Type B pancreatic cell (in vitro differentiated cells): ENCODE results near the gene SMARCAD1. TPM values are rescaled to one million over a fixed set of nuclear protein-coding genes. Genes with fewer than 3 reads are reported as not detected.

Experiments
- DNase-seq: peaks from one replicate; pipeline ENCODE4 v3.0.0; 2021; ENCODE audit warnings: mixed read lengths; ENCODE audit not compliant: unreplicated experiment; ENCODE audit errors: extremely low spot score
- H3K27ac Mint-ChIP-seq: 2 replicates; pipeline ENCODE4 v1.8.0; 2021; ENCODE audit warnings: mild to moderate bottlenecking, mixed read lengths
- H3K27me3 Mint-ChIP-seq: 2 replicates; pipeline ENCODE4 v1.8.0; 2021; ENCODE audit warnings: mixed read lengths
- H3K36me3 Mint-ChIP-seq: 2 replicates; pipeline ENCODE4 v1.8.0; 2021; ENCODE audit warnings: mixed read lengths
- H3K4me1 Mint-ChIP-seq: one replicate; pipeline ENCODE4 v1.8.0; 2021; ENCODE audit warnings: mixed read lengths; ENCODE audit not compliant: unreplicated experiment
- H3K4me3 Mint-ChIP-seq: 2 replicates; pipeline ENCODE4 v1.8.0; 2021; ENCODE audit warnings: mild to moderate bottlenecking, mixed read lengths
- H3K9me3 Mint-ChIP-seq: 2 replicates; pipeline ENCODE4 v1.8.0; 2021; ENCODE audit warnings: mixed read lengths
- total RNA-seq: library from RNA; stranded (reverse); gene quantifications from 2 replicates; pipeline ENCODE4 v1.2.1, GENCODE V29; 2021; ENCODE audit warnings: low replicate concordance
- TF ChIP-seq, protein P1 (sequence below): fragments of 200-600 bp; sonication (generic); conservative IDR thresholded peaks from 2 replicates; pipeline ENCODE4 v1.5.0; 2021; ENCODE audit warnings: antibody characterized with exemption, mild to moderate bottlenecking

Gene SMARCAD1
- total RNA-seq, 1 donor from 2014 or later, result 52.3 TPM

DNA sequence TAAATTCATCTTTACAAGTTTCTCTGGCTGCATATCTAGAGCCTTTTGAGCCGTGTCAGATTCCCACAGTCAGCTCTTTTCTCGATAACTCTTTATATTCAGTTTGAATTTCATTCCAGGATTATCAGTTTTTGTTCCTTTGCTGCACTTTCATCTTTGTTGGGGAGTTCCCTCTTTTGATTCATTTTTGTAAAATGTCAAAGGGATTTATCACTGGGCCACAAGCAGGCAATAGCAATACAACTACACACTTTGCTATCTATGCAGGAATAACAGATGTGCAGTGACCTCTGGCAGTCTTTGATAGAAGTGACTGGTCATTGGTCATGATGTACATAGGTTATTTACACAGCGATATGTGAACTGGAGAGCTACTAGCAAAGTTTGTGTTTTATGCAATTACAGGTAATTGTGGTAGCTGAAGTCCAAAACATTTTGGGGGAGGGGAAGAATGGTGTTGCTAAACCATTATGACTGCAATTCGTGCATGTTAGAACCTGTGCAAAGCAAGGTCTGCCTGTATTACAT lies 91.1 kb downstream of the SMARCAD1 start:
- Mint-ChIP-seq H3K36me3 (no peaks in the 10 kb centered on the region), H3K27me3 (no peaks in the 10 kb centered on the region), H3K9me3 (no peaks in the 10 kb centered on the region), H3K27ac (no peak overlapping the region), H3K4me1 (peaks cover 6% of the 10 kb centered on the region), H3K4me3 (no peak overlapping the region)
- no peak for DNase-seq
- TF ChIP-seq, protein P1, sequence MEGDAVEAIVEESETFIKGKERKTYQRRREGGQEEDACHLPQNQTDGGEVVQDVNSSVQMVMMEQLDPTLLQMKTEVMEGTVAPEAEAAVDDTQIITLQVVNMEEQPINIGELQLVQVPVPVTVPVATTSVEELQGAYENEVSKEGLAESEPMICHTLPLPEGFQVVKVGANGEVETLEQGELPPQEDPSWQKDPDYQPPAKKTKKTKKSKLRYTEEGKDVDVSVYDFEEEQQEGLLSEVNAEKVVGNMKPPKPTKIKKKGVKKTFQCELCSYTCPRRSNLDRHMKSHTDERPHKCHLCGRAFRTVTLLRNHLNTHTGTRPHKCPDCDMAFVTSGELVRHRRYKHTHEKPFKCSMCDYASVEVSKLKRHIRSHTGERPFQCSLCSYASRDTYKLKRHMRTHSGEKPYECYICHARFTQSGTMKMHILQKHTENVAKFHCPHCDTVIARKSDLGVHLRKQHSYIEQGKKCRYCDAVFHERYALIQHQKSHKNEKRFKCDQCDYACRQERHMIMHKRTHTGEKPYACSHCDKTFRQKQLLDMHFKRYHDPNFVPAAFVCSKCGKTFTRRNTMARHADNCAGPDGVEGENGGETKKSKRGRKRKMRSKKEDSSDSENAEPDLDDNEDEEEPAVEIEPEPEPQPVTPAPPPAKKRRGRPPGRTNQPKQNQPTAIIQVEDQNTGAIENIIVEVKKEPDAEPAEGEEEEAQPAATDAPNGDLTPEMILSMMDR, result no peak

DNA sequence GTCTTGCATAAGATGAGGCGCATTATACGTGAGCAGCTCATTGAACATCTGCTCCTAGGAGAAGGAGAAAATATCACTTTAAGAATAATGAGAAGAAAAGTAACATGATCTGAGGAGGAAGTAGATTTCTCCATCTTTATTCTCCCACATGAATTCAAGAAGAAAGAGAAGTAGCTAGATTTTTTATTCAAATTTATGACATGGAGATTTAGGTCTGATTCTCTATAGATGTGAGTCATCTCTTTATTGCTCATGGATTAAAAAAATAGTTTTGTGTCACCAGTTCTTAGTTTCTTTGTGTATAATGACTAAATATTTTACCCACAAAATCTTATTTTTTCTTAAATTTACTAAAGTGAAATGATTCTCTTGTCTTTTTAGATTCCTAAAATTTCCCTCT lies 94.5 kb downstream of the SMARCAD1 start:
- DNase-seq, result no peak
- H3K27ac Mint-ChIP-seq, result no peak overlapping the region
- H3K4me3 Mint-ChIP-seq, result no peak overlapping the region
- no peaks in the 10 kb centered on the region for H3K4me1 Mint-ChIP-seq
- H3K36me3 Mint-ChIP-seq, result no peaks in the 10 kb centered on the region
- no peaks in the 10 kb centered on the region for H3K27me3 Mint-ChIP-seq
- TF ChIP-seq, protein P1, result no peak
- H3K9me3 Mint-ChIP-seq, result no peaks in the 10 kb centered on the region

DNA sequence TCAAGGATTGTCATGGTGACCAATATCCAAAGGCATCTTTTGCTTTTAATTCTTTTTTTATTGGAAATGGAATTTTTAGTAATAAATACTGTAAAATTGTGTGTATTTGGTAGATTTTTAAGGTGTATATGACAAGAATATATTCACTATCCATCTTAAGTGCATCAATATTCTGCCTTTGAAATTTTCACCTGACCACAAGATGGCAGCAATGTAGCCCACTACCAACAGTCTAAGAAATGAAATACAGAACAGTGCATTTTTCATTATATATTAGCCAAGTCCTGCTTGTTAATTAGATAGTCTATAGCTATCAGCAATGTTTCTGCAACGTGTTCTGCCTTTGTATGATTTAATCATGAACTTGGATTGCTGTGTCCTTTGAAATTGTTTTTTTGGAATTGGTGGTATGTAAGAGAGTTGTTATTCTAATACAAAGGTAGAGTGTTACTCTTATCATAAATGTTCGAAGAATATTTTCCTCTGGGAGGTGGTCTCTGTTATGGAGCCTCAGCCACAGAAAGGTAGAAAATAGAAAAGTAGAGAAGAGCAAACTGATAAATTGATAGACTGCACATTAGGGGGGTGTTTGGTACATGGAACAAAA lies 96.8 kb downstream of the SMARCAD1 start:
- H3K27ac Mint-ChIP-seq, result no peak overlapping the region
- no peaks in the 10 kb centered on the region for H3K27me3 Mint-ChIP-seq
- no peaks in the 10 kb centered on the region for H3K36me3 Mint-ChIP-seq
- DNase-seq, result no peak
- H3K9me3 Mint-ChIP-seq, result no peaks in the 10 kb centered on the region
- H3K4me3 Mint-ChIP-seq, result no peak overlapping the region
- H3K4me1 Mint-ChIP-seq, result no peaks in the 10 kb centered on the region
- TF ChIP-seq, protein P1, result peak; percentile 83

DNA sequence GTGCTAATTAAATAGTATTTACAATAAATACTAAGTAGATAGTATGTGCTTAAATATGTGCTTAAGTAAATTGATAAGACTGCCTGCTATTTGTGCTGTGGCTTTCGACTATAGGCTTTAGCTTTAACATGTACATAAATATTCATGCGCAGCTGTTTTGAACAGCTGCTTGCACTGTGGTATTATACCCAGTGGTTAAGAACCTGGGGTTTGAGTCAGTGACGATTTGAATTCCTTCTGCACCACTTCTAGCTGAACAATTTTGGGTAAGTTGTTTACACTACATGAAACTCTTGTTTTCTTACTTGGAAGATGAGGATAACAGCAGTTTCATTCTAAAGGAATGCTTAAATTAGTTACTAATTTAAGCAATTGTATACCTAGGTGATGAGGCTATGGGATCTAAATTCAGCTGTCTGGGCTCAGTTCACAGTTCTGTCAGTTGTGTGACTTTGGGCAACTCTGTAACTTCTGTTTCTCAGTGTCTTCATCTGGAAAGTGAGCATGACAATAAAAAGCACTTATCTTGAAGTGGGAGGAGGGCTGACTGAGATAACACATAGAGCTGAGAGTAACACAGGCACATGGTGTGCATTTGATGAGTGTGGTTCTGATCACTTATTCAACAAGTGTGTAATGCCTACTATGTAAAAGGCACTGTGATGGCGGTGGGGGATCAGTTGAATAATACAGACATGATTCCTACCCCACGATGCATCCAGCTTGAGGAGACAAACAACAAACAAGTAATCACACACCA lies 98.0 kb downstream of the SMARCAD1 start:
- Mint-ChIP-seq H3K4me3 (no peak overlapping the region), H3K27me3 (no peaks in the 10 kb centered on the region), H3K4me1 (no peaks in the 10 kb centered on the region), H3K9me3 (no peaks in the 10 kb centered on the region), H3K27ac (no peak overlapping the region), H3K36me3 (no peaks in the 10 kb centered on the region)
- DNase-seq, result no peak
- TF ChIP-seq, protein P1, result no peak

DNA sequence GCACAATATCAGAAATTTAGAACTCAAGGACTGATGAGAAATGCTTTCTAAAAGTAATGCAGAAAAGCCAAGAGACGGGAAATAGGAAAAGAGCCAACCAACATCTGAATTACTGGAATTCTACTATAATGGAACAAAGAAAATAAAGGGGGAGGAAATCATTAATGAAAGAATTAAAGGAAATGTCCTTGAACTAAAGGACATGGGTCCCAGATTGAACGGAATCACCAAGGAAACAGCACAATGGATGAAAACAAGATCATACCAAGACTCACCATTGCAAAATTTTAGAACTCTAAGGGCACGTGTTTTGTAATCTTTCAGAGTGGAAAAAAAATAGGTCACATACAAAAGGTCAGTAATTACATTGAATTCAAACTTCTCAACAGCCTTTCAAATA lies 99.0 kb downstream of the SMARCAD1 start:
- no peaks in the 10 kb centered on the region for H3K36me3 Mint-ChIP-seq
- H3K27ac Mint-ChIP-seq, result no peak overlapping the region
- no peaks in the 10 kb centered on the region for H3K4me1 Mint-ChIP-seq
- no peak for DNase-seq
- TF ChIP-seq, protein P1, result no peak
- H3K27me3 Mint-ChIP-seq, result no peaks in the 10 kb centered on the region
- no peak overlapping the region for H3K4me3 Mint-ChIP-seq
- no peaks in the 10 kb centered on the region for H3K9me3 Mint-ChIP-seq
